ENCODE results near the gene CDK7. TPM values are rescaled to one million over a fixed set of nuclear protein-coding genes. Genes with fewer than 3 reads are reported as not detected.

CDK7 gene
- 54.2 to 61.4 TPM (median 59.3 TPM) in 5 replicates for total RNA-seq (2022; extraction: Qiagen RNA extraction; ENCODE audit: low read depth)

DNA sequence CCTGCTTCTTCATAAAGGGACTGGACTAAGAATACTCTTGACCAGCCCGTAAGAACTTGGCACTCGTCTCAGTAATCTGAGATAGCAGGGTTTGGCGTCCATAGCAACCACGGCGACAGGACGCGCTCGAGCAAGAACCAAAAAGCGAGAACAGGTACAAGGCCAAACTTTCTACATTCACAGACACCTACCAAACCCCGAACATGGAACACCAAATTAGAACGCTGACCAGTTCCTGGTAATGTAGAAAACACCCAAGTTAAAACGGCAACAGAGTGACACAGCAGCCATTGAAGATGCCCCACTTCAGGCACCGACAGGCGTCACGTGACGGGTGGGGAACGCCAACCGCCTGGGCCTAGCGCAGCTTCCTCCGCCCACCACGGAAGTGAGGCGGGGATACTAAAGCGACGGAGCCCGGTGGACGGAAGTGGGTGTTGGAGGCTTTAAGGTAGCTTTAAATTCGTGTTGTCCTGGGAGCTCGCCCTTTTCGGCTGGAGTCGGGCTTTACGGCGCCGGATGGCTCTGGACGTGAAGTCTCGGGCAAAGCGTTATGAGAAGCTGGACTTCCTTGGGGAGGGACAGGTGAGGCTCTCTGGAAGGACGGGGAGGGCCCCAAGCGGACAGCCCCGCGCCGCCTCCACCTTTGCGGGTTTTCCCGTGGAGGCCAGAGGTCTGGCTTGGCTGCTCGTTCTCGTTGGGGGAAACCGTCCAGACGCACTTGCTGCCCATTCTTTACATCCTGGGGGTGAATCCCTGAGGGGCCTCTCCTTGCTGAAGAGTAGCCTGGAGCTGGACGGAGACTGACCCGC, at the start of gene CDK7:
Gene CDK7 (plus strand): TSS at position 430 of the 812 bp plus-strand sequence. CDS start 90 bp downstream, at position 520.

DNA sequence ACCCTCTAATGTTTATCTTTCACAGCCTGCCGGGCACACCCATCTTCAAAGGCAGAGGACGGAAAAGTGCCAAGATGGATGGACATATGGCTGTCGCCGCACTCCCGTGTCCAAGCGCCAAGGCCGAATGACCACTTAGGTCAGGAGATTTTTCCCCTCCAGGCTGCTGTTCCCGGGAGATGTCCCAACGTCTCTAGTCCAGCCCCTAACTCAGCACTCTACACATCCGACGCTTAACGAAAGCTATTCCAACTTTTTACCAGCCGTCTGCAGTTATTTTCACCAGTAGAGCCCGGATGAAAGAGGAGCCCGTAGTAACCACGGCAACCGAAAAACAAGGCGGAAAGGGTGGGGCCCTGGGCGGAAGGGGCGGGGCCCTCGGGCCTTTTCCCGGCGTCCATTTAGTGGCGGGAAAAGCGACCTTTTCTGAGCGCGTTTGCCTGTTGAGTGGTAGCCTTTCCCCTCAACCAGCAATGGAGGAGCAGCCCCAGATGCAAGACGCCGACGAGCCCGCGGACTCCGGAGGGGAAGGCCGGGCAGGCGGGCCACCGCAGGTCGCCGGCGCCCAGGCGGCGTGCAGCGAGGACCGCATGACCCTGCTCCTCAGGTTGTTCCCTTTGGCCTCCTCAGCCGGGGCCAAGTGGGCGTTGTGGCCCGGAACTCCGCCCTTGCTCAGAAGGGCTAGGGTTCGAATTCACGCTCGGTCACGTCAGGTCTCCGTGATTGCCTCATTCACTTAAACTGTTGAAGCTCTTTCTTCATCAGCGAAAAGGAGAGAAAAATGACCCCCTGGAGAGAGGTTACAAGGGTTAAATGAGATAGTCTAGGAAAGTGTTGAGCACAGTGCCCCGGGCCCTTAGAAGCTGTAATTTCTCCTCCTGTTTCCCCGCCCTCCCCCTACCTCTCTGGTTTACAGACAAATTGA, 45.3 kb upstream of the CDK7 start, which contains the start of gene CENPH:
Gene CENPH (plus strand): TSS at position 422 of the 925 bp plus-strand sequence. CDS start 52 bp downstream, at position 474.

Other genes starting within 250 kb of the CDK7 start
- 27.8 to 37.7 TPM (median 35.4 TPM) in 5 replicates for gene SLC30A5, start 140.9 kb upstream of the CDK7 start, total RNA-seq (2022; extraction: Qiagen RNA extraction; ENCODE audit: low read depth)
- gene CCNB1, start 67.7 kb upstream of the CDK7 start, total RNA-seq (2022; extraction: Qiagen RNA extraction; ENCODE audit: low read depth): 258 to 287 TPM (median 273 TPM) in 5 replicates
- 24.1 to 31.9 TPM (median 29.1 TPM) in 5 replicates for gene CENPH, start 45.3 kb upstream of the CDK7 start, total RNA-seq (2022; extraction: Qiagen RNA extraction; ENCODE audit: low read depth)
- 2.8 to 3.8 TPM (median 3.3 TPM) in 5 replicates for gene CCDC125, start 97.9 kb downstream of the CDK7 start, total RNA-seq (2022; extraction: Qiagen RNA extraction; ENCODE audit: low read depth)
- 30.4 to 52.3 TPM (median 49.7 TPM) in 5 replicates for gene AK6, start 134.6 kb downstream of the CDK7 start, total RNA-seq (2022; extraction: Qiagen RNA extraction; ENCODE audit: low read depth)
- 125 to 138 TPM (median 130 TPM) in 5 replicates for gene TAF9, start 134.6 kb downstream of the CDK7 start, total RNA-seq (2022; extraction: Qiagen RNA extraction; ENCODE audit: low read depth)
- 13.4 to 18.4 TPM (median 16.5 TPM) in 5 replicates for gene RAD17, start 134.9 kb downstream of the CDK7 start, total RNA-seq (2022; extraction: Qiagen RNA extraction; ENCODE audit: low read depth)
- gene MARVELD2, start 180.2 kb downstream of the CDK7 start, total RNA-seq (2022; extraction: Qiagen RNA extraction; ENCODE audit: low read depth): 2.2 to 3.2 TPM (median 2.4 TPM) in 5 replicates